ENCODE measurements around the gene RTEL1.
A peak's percentile ranks its signal among the peaks of the same experiment; 100 is the strongest.

RTEL1 gene

GRCh38 chr20:63702751-63703470, 44.8 kb downstream of the RTEL1 start:
- H3K4me2 ChIP-seq: no peak overlapping the region
- no peaks in the 10 kb centered on the region for H3K27me3 ChIP-seq
- H3K4me1 ChIP-seq: peaks cover 35 to 42% (median 38%) of the 10 kb centered on the region in 10 experiments
- no peak overlapping the region for H3K4me3 ChIP-seq
- no peaks in the 10 kb centered on the region for H3K9me3 ChIP-seq (replicated peaks in 1 of 11)
- no peak for TF ChIP-seq Cebpa-rat (IDR thresholded peaks at IDR 0.05)
- peak overlapping the region in 1 of 11 experiments; percentile 24; a peak in 1 of 22 replicates for H3K9ac ChIP-seq
- no peak overlapping the region for H3K27ac ChIP-seq
- H4K20me1 ChIP-seq: peaks cover 16 to 96% (median 89%) of the 10 kb centered on the region in 11 experiments
- H3K36me3 ChIP-seq: peaks cover 31 to 58% (median 40%) of the 10 kb centered on the region in 11 experiments

GRCh38 chr20:63703471-63703975, 45.4 kb downstream of the RTEL1 start:
- H3K27me3 ChIP-seq: no peaks in the 10 kb centered on the region
- H3K9me3 ChIP-seq (replicated peaks in 1 of 11): no peaks in the 10 kb centered on the region
- H3K4me1 ChIP-seq: peaks cover 32 to 37% (median 35%) of the 10 kb centered on the region in 10 experiments
- no peak overlapping the region for H3K4me3 ChIP-seq
- H3K9ac ChIP-seq: no peak overlapping the region; a peak in 3 of 22 replicates
- H3K4me2 ChIP-seq: no peak overlapping the region
- peaks cover 11 to 93% (median 86%) of the 10 kb centered on the region in 11 experiments; a peak in 21 of 22 replicates for H4K20me1 ChIP-seq
- no peak overlapping the region for H3K27ac ChIP-seq
- peaks cover 31 to 58% (median 38%) of the 10 kb centered on the region in 11 experiments for H3K36me3 ChIP-seq
- TF ChIP-seq Cebpa-rat (IDR thresholded peaks at IDR 0.05): no peak

GRCh38 chr20:63703976-63704748, 46.0 kb downstream of the RTEL1 start:
- H3K4me3 ChIP-seq: no peak overlapping the region
- no peak overlapping the region for H3K27ac ChIP-seq
- H3K9me3 ChIP-seq (replicated peaks in 1 of 11): no peaks in the 10 kb centered on the region
- peaks cover 11 to 93% (median 86%) of the 10 kb centered on the region in 11 experiments; a peak in 20 of 22 replicates for H4K20me1 ChIP-seq
- H3K36me3 ChIP-seq: peaks cover 37 to 63% (median 42%) of the 10 kb centered on the region in 11 experiments
- TF ChIP-seq Cebpa-rat (IDR thresholded peaks at IDR 0.05): no peak
- H3K9ac ChIP-seq: peak overlapping the region in 2 of 11 experiments; percentile 14 to 91; a peak in 3 of 22 replicates
- peaks cover 32 to 37% (median 35%) of the 10 kb centered on the region in 10 experiments for H3K4me1 ChIP-seq
- no peaks in the 10 kb centered on the region for H3K27me3 ChIP-seq
- no peak overlapping the region for H3K4me2 ChIP-seq

- Histone ChIP-seq H3K9me3 (replicated peaks in 1 of 11) (no peaks in the 10 kb centered on the region), H3K27ac (no peak overlapping the region), H3K4me2 (no peak overlapping the region), H3K27me3 (no peaks in the 10 kb centered on the region), H3K9ac (peak overlapping the region in 3 of 11 experiments; percentile 16 to 93 (median 91); a peak in 5 of 22 replicates), H3K4me3 (no peak overlapping the region), H3K4me1 (peaks cover 32 to 37% (median 34%) of the 10 kb centered on the region in 10 experiments), H3K36me3 (peaks cover 41 to 69% (median 48%) of the 10 kb centered on the region in 11 experiments), H4K20me1 (peaks cover 8 to 93% (median 86%) of the 10 kb centered on the region in 11 experiments; a peak in 20 of 22 replicates)
- TF ChIP-seq Cebpa-rat (IDR thresholded peaks at IDR 0.05): no peak
Measured at GRCh38 chr20:63704749-63705117, 46.6 kb downstream of the RTEL1 start.

GRCh38 chr20:63705232-63706026, 47.3 kb downstream of the RTEL1 start:
- TF ChIP-seq Cebpa-rat (IDR thresholded peaks at IDR 0.05): no peak
- H3K9me3 ChIP-seq (replicated peaks in 1 of 11): no peaks in the 10 kb centered on the region
- H3K4me1 ChIP-seq: peaks cover 26 to 37% (median 33%) of the 10 kb centered on the region in 10 experiments
- peak overlapping the region in 2 of 11 experiments; percentile 8 to 11; a peak in 1 of 22 replicates for H3K27ac ChIP-seq
- peak overlapping the region in 10 of 11 experiments; percentile 27 to 97 (median 94); a peak in 16 of 22 replicates for H3K9ac ChIP-seq
- peak overlapping the region in 1 of 10 experiments; percentile 89; a peak in 2 of 20 replicates for H3K4me3 ChIP-seq
- no peaks in the 10 kb centered on the region for H3K27me3 ChIP-seq
- peaks cover 8 to 90% (median 80%) of the 10 kb centered on the region in 11 experiments; a peak in 20 of 22 replicates for H4K20me1 ChIP-seq
- H3K4me2 ChIP-seq: peak overlapping the region in 9 of 11 experiments; percentile 91 to 99 (median 98); a peak in 12 of 22 replicates
- peaks cover 46 to 70% (median 51%) of the 10 kb centered on the region in 11 experiments for H3K36me3 ChIP-seq

- Histone ChIP-seq H3K4me1 (peaks cover 25 to 44% (median 35%) of the 10 kb centered on the region in 10 experiments), H4K20me1 (peaks cover 11 to 90% (median 77%) of the 10 kb centered on the region in 11 experiments; a peak in 21 of 22 replicates), H3K27ac (peak overlapping the region in 8 of 11 experiments; percentile 8 to 93 (median 90); a peak in 11 of 22 replicates), H3K9me3 (replicated peaks in 1 of 11) (peaks cover 0 to 2% (median 0%) of the 10 kb centered on the region in 11 experiments; a peak in 5 of 22 replicates), H3K27me3 (no peaks in the 10 kb centered on the region), H3K36me3 (peaks cover 54 to 73% (median 58%) of the 10 kb centered on the region in 11 experiments), H3K4me3 (peak overlapping the region; percentile 79 to 99 (median 95)), H3K4me2 (peak overlapping the region; percentile 91 to 99 (median 98)), H3K9ac (peak overlapping the region; percentile 83 to 97 (median 94))
- no peak for TF ChIP-seq Cebpa-rat (IDR thresholded peaks at IDR 0.05)
Measured at GRCh38 chr20:63706027-63706695, 48.0 kb downstream of the RTEL1 start.

DNA sequence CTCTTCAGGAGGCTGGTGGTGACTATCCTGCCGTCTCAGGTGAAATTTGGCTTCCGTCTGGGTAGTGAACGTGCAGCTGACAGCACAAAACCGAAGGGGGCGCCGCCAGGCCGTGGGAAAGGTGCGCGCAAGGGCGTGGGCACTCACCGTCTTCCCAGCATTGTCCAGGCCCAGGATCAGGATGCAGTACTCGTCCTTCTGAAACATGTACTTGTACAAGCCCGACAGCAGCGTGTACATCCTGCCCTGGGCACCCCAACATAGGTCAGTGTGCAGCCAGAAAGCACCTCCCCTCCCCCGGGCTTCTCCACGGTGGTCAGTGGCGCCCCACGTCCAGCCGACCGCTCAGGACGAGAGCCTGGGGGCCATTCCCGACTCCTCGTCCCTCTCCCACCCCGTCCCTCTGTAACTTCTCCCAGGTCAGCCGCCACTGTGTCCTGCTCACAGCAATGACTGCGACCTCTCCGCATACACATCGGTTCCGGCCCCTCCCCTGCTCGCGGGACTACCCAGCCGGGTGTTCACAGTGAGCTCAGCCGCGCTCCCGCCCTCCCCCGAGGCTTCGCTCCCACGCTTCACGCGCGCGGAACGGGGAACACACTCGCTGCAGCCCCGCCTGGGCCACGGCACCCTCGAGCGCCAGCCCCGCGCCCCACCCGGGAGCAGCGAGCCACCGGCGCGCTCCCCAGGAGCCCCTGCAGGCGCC, 48.9 kb downstream of the RTEL1 start:
- peak overlapping the region; percentile 83 to 97 (median 94) for H3K9ac ChIP-seq
- peaks cover 62 to 79% (median 66%) of the 10 kb centered on the region in 11 experiments for H3K36me3 ChIP-seq
- peaks cover 25 to 47% (median 38%) of the 10 kb centered on the region in 10 experiments for H3K4me1 ChIP-seq
- H3K27ac ChIP-seq: peak overlapping the region; percentile 81 to 93 (median 91)
- no peaks in the 10 kb centered on the region for H3K27me3 ChIP-seq
- H3K4me2 ChIP-seq: peak overlapping the region; percentile 91 to 99 (median 98)
- peaks cover 5 to 10% (median 7%) of the 10 kb centered on the region in 11 experiments; a peak in 21 of 22 replicates for H3K9me3 ChIP-seq (replicated peaks in 1 of 11)
- peaks cover 14 to 90% (median 77%) of the 10 kb centered on the region in 11 experiments; a peak in 21 of 22 replicates for H4K20me1 ChIP-seq
- peak overlapping the region; percentile 79 to 99 (median 95) for H3K4me3 ChIP-seq
- TF ChIP-seq Cebpa-rat (IDR thresholded peaks at IDR 0.05): no peak

All from BLaER1 treated with 17β-estradiol and CSF1 and Interleukin-3, amounts not matched to agents 10 nM and 100 nM (cell line).